GM12878 (cell line): Measurements from ENCODE around the gene PLPP3. TPM values are rescaled to one million over a fixed set of nuclear protein-coding genes. Genes with fewer than 3 reads are reported as not detected.

Source experiments
- ATAC-seq: fragments of 200-7000 bp; cut with Tn5 transposase; 3 replicates; pipeline ENCODE4 v1.9.1; 2020; ENCODE audit warnings: mild to moderate bottlenecking, moderate library complexity
- BruUV-seq: library from RNA; stranded (reverse); fragments of 400-500 nt; replicated peaks from 2 replicates; lab custom pipeline; 2021; lab: Mats Ljungman, UMichigan
- CTCF ChIA-PET: fragments of 300-600 bp; sonication (Branson Sonifier 250); formaldehyde crosslinking; extraction: SDS; loops from one replicate; lab custom pipeline; 2021; ENCODE audit warnings: inconsistent platforms; lab: Yijun Ruan, JAX
- POLR2A ChIA-PET: fragments of 350-600 bp; formaldehyde crosslinking; extraction: SDS; loops from one replicate; lab custom pipeline; 2021; ENCODE audit warnings: inconsistent platforms; lab: Charles Lee
- RAD21 ChIA-PET: fragments of 300-600 bp; sonication (Branson Sonifier 250); formaldehyde crosslinking; loops from one replicate; lab custom pipeline; 2023; ENCODE audit warnings: antibody characterized with exemption; ENCODE audit not compliant: unreplicated experiment; lab: Charles Lee
- SMC1A ChIA-PET: fragments of 300-600 bp; sonication (Branson Sonifier 250); formaldehyde crosslinking; loops from one replicate; lab custom pipeline; 2023; ENCODE audit not compliant: unreplicated experiment, uncharacterized antibody; lab: Charles Lee
- DNase-seq: peaks from one replicate; pipeline ENCODE4 v3.0.0-alpha.2; 2011; ENCODE audit warnings: low read depth, low spot score
- FAIRE-seq: peaks from 3 replicates; lab custom pipeline; 2011; peaks lifted over from hg19 to GRCh38; lab: Jason Lieb, UNC
- H2AFZ ChIP-seq: 2 replicates; pipeline ENCODE4 v1.6.0; 2011; ENCODE audit warnings: low read depth, low read length, control low read depth; ENCODE audit not compliant: control insufficient read depth
- H3K27ac ChIP-seq: 2 replicates; pipeline ENCODE4 v1.5.1; 2011; ENCODE audit warnings: control low read depth; ENCODE audit not compliant: control insufficient read depth, insufficient read depth
- H3K27me3 ChIP-seq, 2 experiments: replicated peaks in 1 of 2; 2 replicates each; pipeline versions ENCODE4 v1.6.0 to v1.6.1; 2011; ENCODE audit warnings: low read length in 1 of 2; ENCODE audit not compliant: control insufficient read depth in 2 of 2, insufficient read depth in 2 of 2
- H3K36me3 ChIP-seq, 2 experiments: 2 replicates each; pipeline ENCODE4 v1.5.1; 2011; ENCODE audit warnings: low read length in 1 of 2; ENCODE audit not compliant: control insufficient read depth in 2 of 2, insufficient read depth in 2 of 2
- H3K4me1 ChIP-seq: 2 replicates; pipeline ENCODE4 v1.6.1; 2011; ENCODE audit warnings: mild to moderate bottlenecking, low read length, moderate library complexity, mixed read lengths; ENCODE audit not compliant: control insufficient read depth, insufficient read depth
- H3K4me2 ChIP-seq: 2 replicates; pipeline ENCODE4 v1.6.0; 2011; ENCODE audit warnings: control low read depth; ENCODE audit not compliant: control insufficient read depth, insufficient read depth
- H3K4me3 ChIP-seq: fragments of 200-600 bp; sonication (generic); 2 replicates; pipeline ENCODE4 v1.5.1; 2016
- H3K79me2 ChIP-seq: 2 replicates; pipeline ENCODE4 v1.6.0; 2011; ENCODE audit warnings: low read length; ENCODE audit not compliant: control insufficient read depth, insufficient read depth
- H3K9ac ChIP-seq: 2 replicates; pipeline ENCODE4 v1.8.0; 2011; ENCODE audit warnings: low read length, control low read depth, mixed read lengths; ENCODE audit not compliant: control insufficient read depth, insufficient read depth
- H3K9me3 ChIP-seq: replicated peaks from 3 replicates; pipeline ENCODE4 v1.5.1; 2011; ENCODE audit warnings: mild to moderate bottlenecking, low read length; ENCODE audit not compliant: control insufficient read depth, insufficient read depth
- H4K20me1 ChIP-seq: 2 replicates; pipeline ENCODE4 v1.6.0; 2011; ENCODE audit not compliant: control insufficient read depth, insufficient read depth
- HDAC6 ChIP-seq: fragments of 200-600 bp; sonication (generic); IDR thresholded peaks from one replicate; pipeline ENCODE4 v1.8.0; 2017; ENCODE audit warnings: antibody characterized with exemption; ENCODE audit not compliant: unreplicated experiment
- MTA3 ChIP-seq: IDR thresholded peaks from 2 replicates; pipeline ENCODE4 v1.6.1; 2012; ENCODE audit warnings: low read length, inconsistent platforms, borderline replicate concordance
- NBN ChIP-seq: fragments of 450-650 bp; IDR thresholded peaks from 2 replicates; pipeline ENCODE4 v1.6.1; 2016
- NR2F1 ChIP-seq: fragments of 450-650 bp; conservative IDR thresholded peaks from 2 replicates; pipeline ENCODE4 v1.6.1; 2017; ENCODE audit warnings: mild to moderate bottlenecking
- POU2F2 ChIP-seq: IDR thresholded peaks from 3 replicates; pipeline ENCODE4 v1.6.1; 2011; ENCODE audit warnings: low read depth, mild to moderate bottlenecking, low read length, borderline replicate concordance
- SMARCA5 ChIP-seq: fragments of 450-650 bp; IDR thresholded peaks from 2 replicates; pipeline ENCODE4 v1.6.1; 2017; ENCODE audit warnings: mild to moderate bottlenecking
- SPI1 ChIP-seq: IDR thresholded peaks from 2 replicates; pipeline ENCODE4 v1.6.1; 2011; ENCODE audit warnings: low read depth, mild to moderate bottlenecking, low read length, moderate library complexity, borderline replicate concordance; ENCODE audit not compliant: insufficient read depth
- SUZ12 ChIP-seq: fragments of 200-600 bp; sonication (generic); IDR thresholded peaks from one replicate; pipeline ENCODE4 v1.6.1; 2018; ENCODE audit warnings: antibody characterized with exemption, mild to moderate bottlenecking; ENCODE audit not compliant: unreplicated experiment
- TCF7 ChIP-seq: IDR thresholded peaks from 2 replicates; pipeline ENCODE4 v1.6.1; 2014; ENCODE audit warnings: antibody characterized with exemption, borderline replicate concordance
- YBX1 ChIP-seq: fragments of 450-650 bp; IDR thresholded peaks from 2 replicates; pipeline ENCODE4 v1.6.1; 2016; ENCODE audit warnings: antibody characterized with exemption
- WGBS: methylation state at CpG from one replicate; pipeline ENCODE4 v1.1.6; 2016; ENCODE audit warnings: low lambda C conversion rate; ENCODE audit not compliant: insufficient replicate concordance, insufficient coverage; ENCODE audit errors: missing lambda C conversion rate; 5-methylcytosine and 5-hydroxymethylcytosine counted together
- in situ Hi-C: fragments of 300-500 bp; cut with MboI; formaldehyde crosslinking; loops from 9 replicates; pipeline ENCODE4 v1.14.3; 2018; ENCODE audit warnings: mixed read lengths
- intact Hi-C: fragments of 100-400 bp; cut with micrococcal nuclease; formaldehyde crosslinking; loops from one replicate; pipeline ENCODE4 v1.14.2; 2022; ENCODE audit not compliant: unreplicated experiment
- polyA plus RNA-seq, 11 experiments: library from polyadenylated mRNA; depleted of rRNA in 4 of 11; unstranded in 6 of 11; stranded (reverse) in 5 of 11; fragments of >200 nt; fragmentation: Nextera tagmentation in 4 of 11; fragmentation: Illumina TruSeq in 1 of 11; extraction: Ambion mirVana in 4 of 11; extraction: Trizol in 1 of 11; gene quantifications; 1 replicate in 1 of 11; 2 replicates in 10 of 11; pipeline versions ENCODE4 v1.2.1 to v1.2.3, GENCODE V29; 2011 to 2016; ENCODE audit warnings: inconsistent platforms in 2 of 11, missing spikeins in 2 of 11, low read depth in 1 of 11
- total RNA-seq, 4 experiments: library from RNA; depleted of rRNA in 3 of 4; stranded (reverse); fragments of >200 nt in 3 of 4; fragmentation: Illumina TruSeq in 1 of 4; extraction: Trizol in 1 of 4; gene quantifications; 2 replicates each; pipeline versions ENCODE4 v1.2.1 to v1.2.3, GENCODE V29; 2013 to 2021

Gene PLPP3
- total and polyA plus RNA-seq, 10 of the 15 experiments (the other 5 are each of a cell fraction or from before 2014, with no cell fraction given) = 6.4 to 26.8 (median 9.5) TPM

- TF ChIP-seq SUZ12 (no peak), NR2F1 (0 out of 2 replicates have a peak, but pooled peaks have one; percentile 19), NBN (0 out of 2 replicates have a peak, but pooled peaks have one; percentile 20), SMARCA5 (no peak), YBX1 (no peak)
- TF ChIP-seq, all 136 proteins: peak for 9
These were observed 109.6 kb downstream of the PLPP3 start (continued) for GRCh38 chr1:56469640-56470371.

GRCh38 chr1:56468518-56468917, 110.8 kb downstream of the PLPP3 start:
- Histone ChIP-seq H3K79me2 (no peaks in the 10 kb centered on the region), H2AFZ (no peak overlapping the region), H4K20me1 (no peaks in the 10 kb centered on the region), H3K9ac (no peak overlapping the region), H3K9me3 (no peaks in the 10 kb centered on the region), H3K36me3 (no peaks in the 10 kb centered on the region), H3K4me3 (no peak overlapping the region), H3K27ac (no peak overlapping the region), H3K27me3 (no peaks in the 10 kb centered on the region), H3K4me2 (no peak overlapping the region), H3K4me1 (peaks cover 8% of the 10 kb centered on the region; the same call in 1 of the 2 replicates)
- WGBS = 79% methylated on average over 7 of the region's 7 CpGs
- CTCF ChIA-PET = interaction anchor here (1.1 to 9.9 kb wide), 2 partner anchors 11 to 111 kb away, joined by 3 to 209 read pairs; partner anchors contain the start of gene PLPP3
- FAIRE-seq (no peak), DNase-seq (no peak), ATAC-seq (no peak)
- RAD21 ChIA-PET = interaction anchor here (2.3 to 10.2 kb wide), 4 partner anchors 10 to 136 kb away, joined by 6 to 266 read pairs (median 62); partner anchors contain the start of gene PLPP3
- POLR2A ChIA-PET = interaction anchor here (0.6 to 1.0 kb wide), 2 partner anchors 9 to 134 kb away, joined by 3 read pairs; no protein-coding TSS in a partner anchor
- no peak for TF ChIP-seq POU2F2
- no peak for TF ChIP-seq HDAC6
- TF ChIP-seq MTA3 = no peak
- TF ChIP-seq TCF7 = no peak
- TF ChIP-seq SPI1 = no peak
- in situ Hi-C loops = no loop called here
- SMC1A ChIA-PET = interaction anchor here (1.8 to 10.2 kb wide), 4 partner anchors 11 to 109 kb away, joined by 4 to 348 read pairs (median 29); partner anchors contain the start of gene PLPP3
- intact Hi-C loops = no loop called here
- BruUV-seq = no TSS peak
